Hepatic stellate cell (primary cell): ENCODE data around the gene RNU5B-1.

Experiments
- DNase-seq: peaks from one replicate; pipeline ENCODE4 v3.0.0; 2011; ENCODE audit warnings: low spot score

RNU5B-1 gene

GRCh38 chr15:65304381-65305149, at the start of gene RNU5B-1:
Gene RNU5B-1 (plus strand): TSS chr15:65304677.
- DNase-seq = peak; percentile 67

GRCh38 chr15:65254758-65255157, 49.7 kb upstream of the RNU5B-1 start:
- peak; percentile 26 for DNase-seq

- DNase-seq = no peak
Measured at GRCh38 chr15:65255486-65256140, 48.9 kb upstream of the RNU5B-1 start.

- no peak for DNase-seq
Measured at GRCh38 chr15:65258375-65259262, 45.9 kb upstream of the RNU5B-1 start.

- DNase-seq = no peak
Measured at GRCh38 chr15:65259367-65259797, 45.1 kb upstream of the RNU5B-1 start.

DNA sequence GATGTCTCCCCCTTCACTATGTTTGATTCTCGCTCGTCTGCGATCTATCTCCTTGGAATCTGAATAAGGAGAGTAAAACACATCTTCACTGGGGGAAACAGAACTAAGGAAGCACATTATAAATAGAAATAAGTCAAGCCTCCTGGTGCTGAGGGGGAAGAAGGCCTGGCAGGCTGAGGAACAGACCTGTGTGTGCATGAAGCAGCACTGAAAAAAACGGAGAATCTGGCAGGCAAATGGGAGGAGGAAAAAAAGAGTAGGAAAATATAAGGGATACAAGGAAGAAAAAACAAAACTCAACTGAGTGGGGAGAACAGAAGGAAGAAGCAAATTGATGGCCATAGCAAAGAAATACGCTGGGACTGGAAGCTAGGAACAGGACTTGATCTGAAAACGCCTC, 43.5 kb upstream of the RNU5B-1 start:
- DNase-seq = no peak

GRCh38 chr15:65263313-65263712, 41.2 kb upstream of the RNU5B-1 start:
- DNase-seq = no peak

- DNase-seq = peak; percentile 22
Measured at GRCh38 chr15:65264863-65265430, 39.5 kb upstream of the RNU5B-1 start.

DNA sequence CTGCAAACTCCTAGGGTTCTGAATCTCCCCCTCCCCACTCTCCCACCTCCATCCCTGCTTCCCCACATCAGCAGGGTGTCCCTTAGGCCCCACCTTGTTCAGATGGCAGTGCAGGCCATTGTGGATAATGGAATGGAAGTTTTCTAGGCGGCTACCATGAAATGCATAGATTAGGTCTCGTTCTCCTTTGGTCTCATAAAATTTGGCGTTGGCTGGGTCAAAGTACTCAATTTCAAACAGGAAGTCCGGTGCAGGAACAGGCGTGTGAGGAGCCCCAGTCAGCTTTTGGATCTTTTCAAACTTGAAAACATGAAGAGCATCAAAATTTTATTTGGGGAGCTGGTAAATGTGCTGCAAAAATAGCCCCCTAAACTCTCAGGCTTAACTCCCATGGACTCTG, 38.0 kb upstream of the RNU5B-1 start:
- no peak for DNase-seq

DNA sequence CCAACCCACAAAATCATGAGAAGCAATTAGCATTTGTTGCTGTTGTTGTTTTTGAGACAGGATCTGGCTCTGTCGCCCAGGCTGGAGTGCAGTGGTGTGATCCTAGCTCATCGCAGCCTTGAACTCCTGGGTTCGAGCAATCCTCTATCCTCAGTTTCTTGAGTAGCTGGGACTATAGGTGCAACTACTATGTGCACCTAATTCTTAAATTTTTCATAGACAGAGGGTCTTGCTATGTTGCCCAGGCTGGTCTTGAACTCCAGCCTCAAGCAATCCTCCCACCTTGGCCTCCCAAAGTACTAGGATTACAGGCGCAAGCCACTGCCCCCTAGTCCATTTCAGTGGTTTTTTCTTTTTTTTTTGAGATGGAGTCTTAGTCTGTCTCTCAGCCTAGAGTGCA, 36.1 kb upstream of the RNU5B-1 start:
- no peak for DNase-seq

GRCh38 chr15:65270811-65271545, 33.5 kb upstream of the RNU5B-1 start:
- peak; percentile 73 for DNase-seq

- DNase-seq = no peak
Measured at GRCh38 chr15:65275104-65275727, 29.3 kb upstream of the RNU5B-1 start.

DNA sequence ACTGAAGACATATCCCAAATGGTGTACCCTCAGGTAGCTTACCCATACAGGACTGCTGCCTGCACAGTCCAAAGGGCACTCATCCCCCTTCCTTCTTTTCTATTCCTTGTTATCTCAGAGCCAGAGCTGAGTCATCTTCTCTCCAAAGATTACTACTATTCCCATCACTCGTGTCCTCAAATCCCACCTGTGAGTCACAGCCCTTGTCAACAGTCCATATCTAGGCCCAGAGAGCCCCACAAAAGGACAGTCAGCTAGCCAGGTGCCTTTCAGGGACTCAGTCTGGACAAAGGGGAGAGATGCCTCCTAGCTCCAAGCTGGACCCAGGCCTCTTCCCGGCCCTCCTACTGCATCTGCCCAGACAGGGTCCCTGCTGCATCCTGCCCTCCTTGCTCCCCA, 28.8 kb upstream of the RNU5B-1 start:
- DNase-seq = peak; percentile 37

DNA sequence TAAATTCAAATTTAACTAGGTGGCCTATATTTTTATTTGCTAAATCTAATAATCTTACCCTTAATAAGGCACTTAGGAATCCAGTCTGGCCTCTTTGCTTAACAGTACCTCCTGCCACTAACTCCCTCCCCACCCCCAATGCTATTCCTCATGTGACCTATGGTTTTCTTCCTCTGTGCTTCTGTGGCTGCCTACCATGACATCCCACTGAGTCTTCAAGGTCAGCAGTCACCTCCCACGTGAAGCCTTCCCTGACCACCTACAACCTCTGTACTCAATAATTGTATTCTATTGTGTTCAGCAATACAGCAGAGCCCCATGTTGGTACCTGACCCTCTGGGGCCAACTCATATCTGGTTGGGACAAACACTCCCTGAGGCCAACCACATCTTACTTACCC, 27.5 kb upstream of the RNU5B-1 start:
- DNase-seq = no peak

- no peak for DNase-seq
Measured at GRCh38 chr15:65278480-65278879, 26.0 kb upstream of the RNU5B-1 start.

GRCh38 chr15:65285291-65286068, 19.0 kb upstream of the RNU5B-1 start:
- DNase-seq = no peak

- DNase-seq = peak; percentile 19
Measured at GRCh38 chr15:65286069-65286703, 18.3 kb upstream of the RNU5B-1 start.

DNA sequence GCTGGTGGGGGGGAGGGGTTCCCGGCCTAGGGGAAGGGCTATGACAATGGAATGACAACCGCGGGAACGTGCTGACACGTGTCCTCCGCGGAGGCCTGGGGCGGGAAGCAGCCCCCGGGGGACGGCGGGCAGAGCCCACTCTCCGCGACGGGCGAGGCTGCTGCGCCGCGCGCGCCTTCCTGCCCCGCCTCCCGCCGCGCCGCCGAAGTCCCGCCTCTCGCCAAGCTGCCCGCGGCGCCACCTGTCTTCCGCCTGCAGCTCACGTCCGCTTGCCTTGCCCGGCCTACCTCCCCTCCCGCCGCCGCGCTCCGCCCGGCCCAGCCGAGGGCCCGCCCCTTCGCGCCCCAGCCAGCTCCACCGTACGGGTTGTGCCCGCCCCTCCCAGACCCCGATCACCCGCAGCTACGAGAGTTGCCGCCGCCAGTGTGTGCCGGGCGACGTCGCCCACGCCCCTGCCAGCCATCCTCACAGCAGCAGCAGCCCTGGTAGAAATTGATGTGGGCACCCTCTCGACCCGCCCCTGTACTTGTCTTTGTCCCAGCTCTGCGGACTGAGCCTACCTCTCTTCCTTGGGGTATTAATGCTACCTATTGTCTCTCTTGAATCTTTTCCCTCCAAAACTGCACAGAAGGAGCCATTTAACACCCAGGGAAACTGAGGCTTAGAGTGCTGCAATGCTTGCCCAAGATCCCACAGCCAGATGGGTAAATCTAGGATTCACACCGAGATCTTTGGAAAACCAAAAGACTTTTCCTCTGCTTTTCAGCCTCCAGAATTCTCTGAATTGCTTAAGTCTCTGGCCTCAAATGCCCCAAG, 17.6 kb upstream of the RNU5B-1 start, which contains the start of gene PARP16:
Gene PARP16, minus strand, starts transcription at position 180 of the 816 bp plus-strand sequence. CDS start 457 bp downstream, outside the sequence.
- DNase-seq = peak; percentile 61

DNA sequence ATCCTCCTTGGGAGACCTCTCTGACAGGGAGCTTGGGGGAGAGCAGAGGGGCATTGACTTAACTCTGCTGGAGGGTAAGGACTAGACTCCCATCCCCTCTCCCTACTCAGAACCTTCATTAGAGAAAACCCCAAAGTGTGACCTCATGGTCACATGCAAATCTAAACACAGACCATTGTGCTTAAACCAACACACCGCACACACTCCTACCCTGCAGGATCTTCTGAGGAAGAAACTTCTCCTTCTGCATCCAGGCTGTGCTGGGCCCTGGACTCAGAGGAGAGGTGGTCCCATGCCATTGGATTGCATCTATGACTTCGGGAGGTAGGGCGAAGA, 17.0 kb upstream of the RNU5B-1 start:
- no peak for DNase-seq
